ENCODE measurements around the gene SLC6A6.

The SLC6A6 gene

GRCh38 chr3:14525685-14526631, 123.6 kb downstream of the SLC6A6 start:
- no peak for DNase-seq

GRCh38 chr3:14528081-14528480, 125.7 kb downstream of the SLC6A6 start:
- no peak for DNase-seq

- no peak for DNase-seq
These were observed 129.5 kb downstream of the SLC6A6 start for GRCh38 chr3:14531856-14532395.

GRCh38 chr3:14532691-14533456, 130.5 kb downstream of the SLC6A6 start:
- DNase-seq, result no peak

GRCh38 chr3:14533457-14533958, 131.1 kb downstream of the SLC6A6 start:
- DNase-seq, result no peak

- no peak for DNase-seq
These were observed 132.2 kb downstream of the SLC6A6 start for GRCh38 chr3:14534516-14535191.

- no peak for DNase-seq
These were observed 133.2 kb downstream of the SLC6A6 start for GRCh38 chr3:14535616-14536015.

- no peak for DNase-seq
These were observed 133.8 kb downstream of the SLC6A6 start for GRCh38 chr3:14536055-14536815.

- no peak for DNase-seq
These were observed 134.6 kb downstream of the SLC6A6 start for GRCh38 chr3:14536837-14537589.

- DNase-seq, result no peak
These were observed 135.4 kb downstream of the SLC6A6 start for GRCh38 chr3:14537590-14538450.

GRCh38 chr3:14538451-14539088, 136.2 kb downstream of the SLC6A6 start:
- no peak for DNase-seq
